PFSK-1 (cell line): Measurements from ENCODE around the gene TRIM4.

Source experiments
- FOXP2 ChIP-seq: optimal IDR thresholded peaks from 2 replicates; pipeline ENCODE3; 2011; ENCODE audit warnings: borderline replicate concordance, control low read depth, inconsistent platforms; ENCODE audit not compliant: insufficient read depth; ENCODE audit errors: extremely low read length, extremely low read depth
- POLR2AphosphoS5 ChIP-seq: IDR thresholded peaks from 2 replicates; pipeline ENCODE4 v1.6.1; 2012; ENCODE audit warnings: low read depth, mild to moderate bottlenecking, control low read depth, low read length, moderate library complexity
- REST ChIP-seq, 2 experiments: IDR thresholded peaks; 2 replicates each; pipeline versions ENCODE4 v1.6.1 to v1.8.0; 2011 to 2012; ENCODE audit warnings: low read depth in 2 of 2, low read length in 2 of 2, control low read depth in 1 of 2, inconsistent platforms in 1 of 2, mild to moderate bottlenecking in 1 of 2, moderate library complexity in 1 of 2; ENCODE audit not compliant: insufficient read depth in 1 of 2
- SIN3A ChIP-seq: IDR thresholded peaks from 2 replicates; pipeline ENCODE4 v1.6.1; 2012; ENCODE audit warnings: mild to moderate bottlenecking, low read length, moderate library complexity, borderline replicate concordance; ENCODE audit not compliant: insufficient read depth
- TAF1 ChIP-seq: IDR thresholded peaks from 2 replicates; pipeline ENCODE4 v1.6.1; 2012; ENCODE audit warnings: low read length, control low read depth, borderline replicate concordance; ENCODE audit not compliant: insufficient read depth

- TF ChIP-seq SIN3A (no peak), POLR2AphosphoS5 (no peak), TAF1 (no peak), FOXP2 (no peak), REST (IDR thresholded peaks at IDR 0.05; ENCODE audit: insufficient read depth in 1 of 2, low read depth in 2 of 2, low read length in 2 of 2) (no peak)
Observed at GRCh38 chr7:99947608-99948007, 28.3 kb upstream of the TRIM4 start.
